Calu3 (cell line): ENCODE results near the gene DSCAML1. TPM values are rescaled to one million over a fixed set of nuclear protein-coding genes. Genes with fewer than 3 reads are reported as not detected.

Experiments used
- BruUV-seq: library from RNA; stranded (reverse); fragments of 400-500 nt; replicated peaks from 2 replicates; lab custom pipeline; 2021; lab: Mats Ljungman, UMichigan
- CTCF ChIA-PET: fragments of 300-600 bp; sonication (Branson Sonifier 250); formaldehyde crosslinking; loops from one replicate; lab custom pipeline; 2022; ENCODE audit warnings: antibody characterized with exemption; lab: Charles Lee
- DNase-seq: peaks from one replicate; pipeline ENCODE4 v3.0.0; 2022
- H3K27ac Mint-ChIP-seq: one replicate; pipeline ENCODE4 v1.8.0; 2022; ENCODE audit warnings: mixed read lengths; ENCODE audit not compliant: unreplicated experiment
- H3K27me3 Mint-ChIP-seq: one replicate; pipeline ENCODE4 v1.8.0; 2022; ENCODE audit warnings: mixed read lengths; ENCODE audit not compliant: unreplicated experiment
- H3K36me3 Mint-ChIP-seq: one replicate; pipeline ENCODE4 v1.8.0; 2022; ENCODE audit warnings: mild to moderate bottlenecking, moderate library complexity, mixed read lengths; ENCODE audit not compliant: insufficient read depth, unreplicated experiment
- H3K4me1 Mint-ChIP-seq: one replicate; pipeline ENCODE4 v1.8.0; 2022; ENCODE audit warnings: mild to moderate bottlenecking, low read depth, mixed read lengths; ENCODE audit not compliant: unreplicated experiment
- H3K4me3 Mint-ChIP-seq: one replicate; pipeline ENCODE4 v1.8.0; 2022; ENCODE audit warnings: mild to moderate bottlenecking, low read depth, moderate library complexity, mixed read lengths; ENCODE audit not compliant: unreplicated experiment
- H3K9me3 Mint-ChIP-seq: one replicate; pipeline ENCODE4 v1.8.0; 2022; ENCODE audit warnings: low read depth, mixed read lengths; ENCODE audit not compliant: unreplicated experiment
- CTCF ChIP-seq: fragments of 200-600 bp; IDR thresholded peaks from one replicate; pipeline ENCODE4 v1.8.0; 2022; ENCODE audit warnings: antibody characterized with exemption; ENCODE audit not compliant: unreplicated experiment
- intact Hi-C: fragments of 100-400 bp; cut with micrococcal nuclease; formaldehyde crosslinking; loops from one replicate; pipeline ENCODE4 v1.10.0; 2022; ENCODE audit not compliant: unreplicated experiment
- total RNA-seq: library from RNA; stranded (reverse); gene quantifications from 2 replicates; pipeline ENCODE4 v1.2.3, GENCODE V29; 2022

The DSCAML1 gene
- total RNA-seq, 1 experiment from 2014 or later = 0.07 TPM

GRCh38 chr11:117483372-117483771, 313.6 kb downstream of the DSCAML1 start:
- no peaks in the 10 kb centered on the region for H3K9me3 Mint-ChIP-seq
- CTCF ChIA-PET = no interaction called here
- peaks cover 82% of the 10 kb centered on the region for H3K27me3 Mint-ChIP-seq
- no peak for TF ChIP-seq CTCF
- no peaks in the 10 kb centered on the region for H3K4me1 Mint-ChIP-seq
- no TSS peak for BruUV-seq
- H3K36me3 Mint-ChIP-seq = no peaks in the 10 kb centered on the region
- no peak overlapping the region for H3K4me3 Mint-ChIP-seq
- intact Hi-C loops = no loop called here
- no peak for DNase-seq
- H3K27ac Mint-ChIP-seq = no peak overlapping the region

- intact Hi-C loops = no loop called here
- Mint-ChIP-seq H3K27me3 (peaks cover 82% of the 10 kb centered on the region), H3K36me3 (no peaks in the 10 kb centered on the region), H3K4me3 (no peak overlapping the region), H3K27ac (no peak overlapping the region), H3K9me3 (no peaks in the 10 kb centered on the region), H3K4me1 (no peaks in the 10 kb centered on the region)
- BruUV-seq = no TSS peak
- no peak for DNase-seq
- CTCF ChIA-PET = no interaction called here
- no peak for TF ChIP-seq CTCF
Observed at GRCh38 chr11:117482881-117483280, 314.1 kb downstream of the DSCAML1 start.

GRCh38 chr11:117481885-117482284, 315.1 kb downstream of the DSCAML1 start:
- no TSS peak for BruUV-seq
- H3K27ac Mint-ChIP-seq = no peak overlapping the region
- intact Hi-C loops = no loop called here
- no peak overlapping the region for H3K4me3 Mint-ChIP-seq
- peaks cover 81% of the 10 kb centered on the region for H3K27me3 Mint-ChIP-seq
- H3K4me1 Mint-ChIP-seq = no peaks in the 10 kb centered on the region
- CTCF ChIA-PET = no interaction called here
- no peaks in the 10 kb centered on the region for H3K36me3 Mint-ChIP-seq
- TF ChIP-seq CTCF = no peak
- no peak for DNase-seq
- no peaks in the 10 kb centered on the region for H3K9me3 Mint-ChIP-seq

GRCh38 chr11:117481036-117481435, 316.0 kb downstream of the DSCAML1 start:
- intact Hi-C loops = no loop called here
- CTCF ChIA-PET = no interaction called here
- no peak overlapping the region for H3K27ac Mint-ChIP-seq
- H3K9me3 Mint-ChIP-seq = no peaks in the 10 kb centered on the region
- peaks cover 81% of the 10 kb centered on the region for H3K27me3 Mint-ChIP-seq
- H3K4me3 Mint-ChIP-seq = no peak overlapping the region
- no peaks in the 10 kb centered on the region for H3K36me3 Mint-ChIP-seq
- no peak for DNase-seq
- no peak for TF ChIP-seq CTCF
- no TSS peak for BruUV-seq
- no peaks in the 10 kb centered on the region for H3K4me1 Mint-ChIP-seq
